ENCODE measurements around the gene FSTL5. TPM values are rescaled to one million over a fixed set of nuclear protein-coding genes. Genes with fewer than 3 reads are reported as not detected.

The FSTL5 gene
- total RNA-seq, 1 experiment from 2014 or later = 0.55 TPM

DNA sequence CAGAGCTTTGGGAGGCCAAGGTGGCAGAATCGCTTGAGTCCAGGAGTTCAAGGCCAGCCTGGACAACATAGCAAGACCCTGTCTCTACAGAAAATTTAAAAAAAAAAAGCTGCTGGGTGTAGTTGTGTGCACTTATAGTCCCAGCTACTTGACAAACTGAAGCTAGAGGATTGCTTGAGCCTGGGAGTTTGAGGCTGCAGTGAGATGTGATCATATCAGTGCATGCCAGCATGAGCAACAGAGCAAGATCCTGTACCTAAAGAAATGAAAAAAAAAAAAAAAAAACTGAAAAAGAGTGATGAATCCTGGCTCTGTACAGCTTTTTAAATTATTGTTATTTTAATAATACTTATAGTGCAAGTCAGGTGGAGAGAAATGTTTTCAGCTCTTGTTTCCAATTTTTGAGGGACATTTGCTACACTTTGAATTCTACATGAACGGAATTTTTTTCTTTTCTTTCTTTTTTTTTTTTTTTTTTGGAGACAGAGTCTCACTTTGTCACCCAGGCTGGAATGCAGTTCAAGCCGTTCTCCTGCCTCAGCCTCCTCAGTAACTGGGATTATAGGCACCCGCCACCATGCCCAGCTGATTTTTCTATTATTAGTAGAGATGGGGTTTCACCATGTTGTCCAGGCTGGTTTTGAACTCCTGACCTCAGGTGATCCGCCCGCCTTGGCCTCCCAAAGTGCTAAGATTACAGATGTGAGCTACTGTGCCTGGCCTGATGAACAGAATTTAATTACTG is 215.6 kb downstream of the FSTL5 start:
- no peak overlapping the region for H3K27ac Mint-ChIP-seq
- ChIA-PET POLR2A (no interaction called here), CTCF (no interaction called here)
- H3K36me3 Mint-ChIP-seq = no peaks in the 10 kb centered on the region
- peaks cover 10% of the 10 kb centered on the region for H3K4me1 Mint-ChIP-seq
- TF ChIP-seq NFYB (CRISPR knock-in tag; conservative IDR thresholded peaks at IDR 0.05; ENCODE audit: low read depth) (no peak), NR2C2 (CRISPR knock-in tag; IDR thresholded peaks at IDR 0.05) (no peak), ZNF121 (CRISPR knock-in tag; IDR thresholded peaks at IDR 0.05) (no peak), ESRRA (CRISPR knock-in tag; IDR thresholded peaks at IDR 0.05; ENCODE audit: borderline replicate concordance) (no peak), TEAD4 (CRISPR knock-in tag; IDR thresholded peaks at IDR 0.05) (no peak)
- TF ChIP-seq, protein P1, sequence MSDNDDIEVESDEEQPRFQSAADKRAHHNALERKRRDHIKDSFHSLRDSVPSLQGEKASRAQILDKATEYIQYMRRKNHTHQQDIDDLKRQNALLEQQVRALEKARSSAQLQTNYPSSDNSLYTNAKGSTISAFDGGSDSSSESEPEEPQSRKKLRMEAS (CRISPR knock-in tag; IDR thresholded peaks at IDR 0.05) = no peak
- TF ChIP-seq, protein P2, sequence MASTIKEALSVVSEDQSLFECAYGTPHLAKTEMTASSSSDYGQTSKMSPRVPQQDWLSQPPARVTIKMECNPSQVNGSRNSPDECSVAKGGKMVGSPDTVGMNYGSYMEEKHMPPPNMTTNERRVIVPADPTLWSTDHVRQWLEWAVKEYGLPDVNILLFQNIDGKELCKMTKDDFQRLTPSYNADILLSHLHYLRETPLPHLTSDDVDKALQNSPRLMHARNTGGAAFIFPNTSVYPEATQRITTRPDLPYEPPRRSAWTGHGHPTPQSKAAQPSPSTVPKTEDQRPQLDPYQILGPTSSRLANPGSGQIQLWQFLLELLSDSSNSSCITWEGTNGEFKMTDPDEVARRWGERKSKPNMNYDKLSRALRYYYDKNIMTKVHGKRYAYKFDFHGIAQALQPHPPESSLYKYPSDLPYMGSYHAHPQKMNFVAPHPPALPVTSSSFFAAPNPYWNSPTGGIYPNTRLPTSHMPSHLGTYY (CRISPR knock-in tag; IDR thresholded peaks at IDR 0.05) = no peak
- H3K9me3 Mint-ChIP-seq = peaks cover 5% of the 10 kb centered on the region; the same call in 1 of the 2 replicates
- H3K4me3 Mint-ChIP-seq = no peak overlapping the region
- DNase-seq (ENCODE audit: low spot score) = no peak
- ATAC-seq = no peak
- H3K27me3 Mint-ChIP-seq (ENCODE audit: low read depth) = no peaks in the 10 kb centered on the region

DNA sequence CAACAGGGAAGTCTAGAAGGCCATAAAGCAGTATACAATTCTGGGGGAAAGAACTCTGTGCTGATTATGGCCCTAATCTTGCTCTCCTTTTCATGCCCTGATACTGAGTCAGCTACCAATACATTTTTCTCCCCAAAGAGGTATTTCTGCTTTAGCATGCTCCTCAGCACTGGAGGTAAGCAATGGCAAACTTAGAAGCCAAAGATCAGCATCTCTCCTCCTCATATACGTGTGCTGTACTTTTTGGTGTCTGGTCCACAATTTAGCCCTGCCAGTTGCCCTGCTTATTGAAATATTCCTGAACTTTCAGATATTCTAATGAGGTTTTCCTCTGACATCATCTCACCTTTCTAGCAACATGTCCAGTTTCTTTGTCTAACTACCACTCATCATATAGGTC is 226.2 kb downstream of the FSTL5 start:
- POLR2A ChIA-PET = no interaction called here
- H3K9me3 Mint-ChIP-seq = peaks cover 3% of the 10 kb centered on the region; the same call in 1 of the 2 replicates
- ATAC-seq (no peak), DNase-seq (ENCODE audit: low spot score) (no peak)
- H3K27me3 Mint-ChIP-seq (ENCODE audit: low read depth) = no peaks in the 10 kb centered on the region
- no peaks in the 10 kb centered on the region for H3K36me3 Mint-ChIP-seq
- H3K4me3 Mint-ChIP-seq = no peak overlapping the region
- H3K4me1 Mint-ChIP-seq = peaks cover 12% of the 10 kb centered on the region; the same call in 1 of the 2 replicates
- CTCF ChIA-PET = no interaction called here
- H3K27ac Mint-ChIP-seq = no peak overlapping the region
- TF ChIP-seq FOXK1 (CRISPR knock-in tag; IDR thresholded peaks at IDR 0.05) (no peak), TP53 (CRISPR knock-in tag; IDR thresholded peaks at IDR 0.05) (no peak), GRHL2 (CRISPR knock-in tag; IDR thresholded peaks at IDR 0.05; ENCODE audit: insufficient replicate concordance, severe bottlenecking) (no peak), ELF4 (CRISPR knock-in tag; IDR thresholded peaks at IDR 0.05; ENCODE audit: low read depth) (no peak), IRF2 (CRISPR knock-in tag; IDR thresholded peaks at IDR 0.05; ENCODE audit: borderline replicate concordance, low read depth) (no peak), HMGA2 (CRISPR knock-in tag; IDR thresholded peaks at IDR 0.05) (no peak), ZNF671 (CRISPR knock-in tag; IDR thresholded peaks at IDR 0.05) (no peak), SMAD3 (CRISPR knock-in tag; IDR thresholded peaks at IDR 0.05; ENCODE audit: borderline replicate concordance) (no peak), NFE2L1 (CRISPR knock-in tag; IDR thresholded peaks at IDR 0.05) (no peak), NR3C1 (CRISPR knock-in tag; conservative IDR thresholded peaks at IDR 0.05; ENCODE audit: low read depth) (no peak), JUN (CRISPR knock-in tag; IDR thresholded peaks at IDR 0.05) (no peak), TCF7 (CRISPR knock-in tag; IDR thresholded peaks at IDR 0.05; ENCODE audit: low read depth) (no peak), MXD4 (CRISPR knock-in tag; IDR thresholded peaks at IDR 0.05; ENCODE audit: borderline replicate concordance) (no peak)
- TF ChIP-seq, protein P3, sequence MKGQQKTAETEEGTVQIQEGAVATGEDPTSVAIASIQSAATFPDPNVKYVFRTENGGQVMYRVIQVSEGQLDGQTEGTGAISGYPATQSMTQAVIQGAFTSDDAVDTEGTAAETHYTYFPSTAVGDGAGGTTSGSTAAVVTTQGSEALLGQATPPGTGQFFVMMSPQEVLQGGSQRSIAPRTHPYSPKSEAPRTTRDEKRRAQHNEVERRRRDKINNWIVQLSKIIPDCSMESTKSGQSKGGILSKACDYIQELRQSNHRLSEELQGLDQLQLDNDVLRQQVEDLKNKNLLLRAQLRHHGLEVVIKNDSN (CRISPR knock-in tag; IDR thresholded peaks at IDR 0.05) = no peak
- TF ChIP-seq, protein P4, sequence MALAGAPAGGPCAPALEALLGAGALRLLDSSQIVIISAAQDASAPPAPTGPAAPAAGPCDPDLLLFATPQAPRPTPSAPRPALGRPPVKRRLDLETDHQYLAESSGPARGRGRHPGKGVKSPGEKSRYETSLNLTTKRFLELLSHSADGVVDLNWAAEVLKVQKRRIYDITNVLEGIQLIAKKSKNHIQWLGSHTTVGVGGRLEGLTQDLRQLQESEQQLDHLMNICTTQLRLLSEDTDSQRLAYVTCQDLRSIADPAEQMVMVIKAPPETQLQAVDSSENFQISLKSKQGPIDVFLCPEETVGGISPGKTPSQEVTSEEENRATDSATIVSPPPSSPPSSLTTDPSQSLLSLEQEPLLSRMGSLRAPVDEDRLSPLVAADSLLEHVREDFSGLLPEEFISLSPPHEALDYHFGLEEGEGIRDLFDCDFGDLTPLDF (CRISPR knock-in tag; IDR thresholded peaks at IDR 0.05) = no peak
- TF ChIP-seq, protein P5, sequence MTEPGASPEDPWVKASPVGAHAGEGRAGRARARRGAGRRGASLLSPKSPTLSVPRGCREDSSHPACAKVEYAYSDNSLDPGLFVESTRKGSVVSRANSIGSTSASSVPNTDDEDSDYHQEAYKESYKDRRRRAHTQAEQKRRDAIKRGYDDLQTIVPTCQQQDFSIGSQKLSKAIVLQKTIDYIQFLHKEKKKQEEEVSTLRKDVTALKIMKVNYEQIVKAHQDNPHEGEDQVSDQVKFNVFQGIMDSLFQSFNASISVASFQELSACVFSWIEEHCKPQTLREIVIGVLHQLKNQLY (CRISPR knock-in tag; IDR thresholded peaks at IDR 0.05) = no peak
- TF ChIP-seq, protein P6, sequence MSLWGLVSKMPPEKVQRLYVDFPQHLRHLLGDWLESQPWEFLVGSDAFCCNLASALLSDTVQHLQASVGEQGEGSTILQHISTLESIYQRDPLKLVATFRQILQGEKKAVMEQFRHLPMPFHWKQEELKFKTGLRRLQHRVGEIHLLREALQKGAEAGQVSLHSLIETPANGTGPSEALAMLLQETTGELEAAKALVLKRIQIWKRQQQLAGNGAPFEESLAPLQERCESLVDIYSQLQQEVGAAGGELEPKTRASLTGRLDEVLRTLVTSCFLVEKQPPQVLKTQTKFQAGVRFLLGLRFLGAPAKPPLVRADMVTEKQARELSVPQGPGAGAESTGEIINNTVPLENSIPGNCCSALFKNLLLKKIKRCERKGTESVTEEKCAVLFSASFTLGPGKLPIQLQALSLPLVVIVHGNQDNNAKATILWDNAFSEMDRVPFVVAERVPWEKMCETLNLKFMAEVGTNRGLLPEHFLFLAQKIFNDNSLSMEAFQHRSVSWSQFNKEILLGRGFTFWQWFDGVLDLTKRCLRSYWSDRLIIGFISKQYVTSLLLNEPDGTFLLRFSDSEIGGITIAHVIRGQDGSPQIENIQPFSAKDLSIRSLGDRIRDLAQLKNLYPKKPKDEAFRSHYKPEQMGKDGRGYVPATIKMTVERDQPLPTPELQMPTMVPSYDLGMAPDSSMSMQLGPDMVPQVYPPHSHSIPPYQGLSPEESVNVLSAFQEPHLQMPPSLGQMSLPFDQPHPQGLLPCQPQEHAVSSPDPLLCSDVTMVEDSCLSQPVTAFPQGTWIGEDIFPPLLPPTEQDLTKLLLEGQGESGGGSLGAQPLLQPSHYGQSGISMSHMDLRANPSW (CRISPR knock-in tag; conservative IDR thresholded peaks at IDR 0.05; ENCODE audit: low read depth) = no peak
- TF ChIP-seq, protein P7, sequence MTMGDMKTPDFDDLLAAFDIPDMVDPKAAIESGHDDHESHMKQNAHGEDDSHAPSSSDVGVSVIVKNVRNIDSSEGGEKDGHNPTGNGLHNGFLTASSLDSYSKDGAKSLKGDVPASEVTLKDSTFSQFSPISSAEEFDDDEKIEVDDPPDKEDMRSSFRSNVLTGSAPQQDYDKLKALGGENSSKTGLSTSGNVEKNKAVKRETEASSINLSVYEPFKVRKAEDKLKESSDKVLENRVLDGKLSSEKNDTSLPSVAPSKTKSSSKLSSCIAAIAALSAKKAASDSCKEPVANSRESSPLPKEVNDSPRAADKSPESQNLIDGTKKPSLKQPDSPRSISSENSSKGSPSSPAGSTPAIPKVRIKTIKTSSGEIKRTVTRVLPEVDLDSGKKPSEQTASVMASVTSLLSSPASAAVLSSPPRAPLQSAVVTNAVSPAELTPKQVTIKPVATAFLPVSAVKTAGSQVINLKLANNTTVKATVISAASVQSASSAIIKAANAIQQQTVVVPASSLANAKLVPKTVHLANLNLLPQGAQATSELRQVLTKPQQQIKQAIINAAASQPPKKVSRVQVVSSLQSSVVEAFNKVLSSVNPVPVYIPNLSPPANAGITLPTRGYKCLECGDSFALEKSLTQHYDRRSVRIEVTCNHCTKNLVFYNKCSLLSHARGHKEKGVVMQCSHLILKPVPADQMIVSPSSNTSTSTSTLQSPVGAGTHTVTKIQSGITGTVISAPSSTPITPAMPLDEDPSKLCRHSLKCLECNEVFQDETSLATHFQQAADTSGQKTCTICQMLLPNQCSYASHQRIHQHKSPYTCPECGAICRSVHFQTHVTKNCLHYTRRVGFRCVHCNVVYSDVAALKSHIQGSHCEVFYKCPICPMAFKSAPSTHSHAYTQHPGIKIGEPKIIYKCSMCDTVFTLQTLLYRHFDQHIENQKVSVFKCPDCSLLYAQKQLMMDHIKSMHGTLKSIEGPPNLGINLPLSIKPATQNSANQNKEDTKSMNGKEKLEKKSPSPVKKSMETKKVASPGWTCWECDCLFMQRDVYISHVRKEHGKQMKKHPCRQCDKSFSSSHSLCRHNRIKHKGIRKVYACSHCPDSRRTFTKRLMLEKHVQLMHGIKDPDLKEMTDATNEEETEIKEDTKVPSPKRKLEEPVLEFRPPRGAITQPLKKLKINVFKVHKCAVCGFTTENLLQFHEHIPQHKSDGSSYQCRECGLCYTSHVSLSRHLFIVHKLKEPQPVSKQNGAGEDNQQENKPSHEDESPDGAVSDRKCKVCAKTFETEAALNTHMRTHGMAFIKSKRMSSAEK (CRISPR knock-in tag; IDR thresholded peaks at IDR 0.05; ENCODE audit: borderline replicate concordance) = no peak
